HL-60 (cell line): ENCODE measurements around the gene PTPRG.
"Not testable (repeated sequence)": the region's sequence is repeated elsewhere in the genome, so short reads cannot be mapped to it uniquely, and the experiment has no call there.

Experiments used
- DNase-seq, 2 experiments: peaks; one replicate each; pipeline ENCODE4 v3.0.0-alpha.2; 2010 to 2020; ENCODE audit warnings: low read depth in 1 of 2, low spot score in 1 of 2
- H3K27ac ChIP-seq: fragments of 250-450 bp; sonication (Bioruptor Pico); replicated peaks from 2 replicates; pipeline ENCODE4 v1.5.1; 2020; ENCODE audit warnings: mild to moderate bottlenecking, moderate library complexity
- H3K27me3 ChIP-seq: fragments of 250-450 bp; sonication (Bioruptor Pico); 2 replicates; pipeline ENCODE4 v1.5.1; 2021; ENCODE audit warnings: mild to moderate bottlenecking, moderate library complexity; ENCODE audit not compliant: insufficient read depth, poor library complexity, severe bottlenecking
- H3K4me3 ChIP-seq: replicated peaks from 2 replicates; pipeline ENCODE4 v1.5.1; 2011; ENCODE audit warnings: mild to moderate bottlenecking, control low read depth, low read length; ENCODE audit not compliant: insufficient read depth
- CTCF ChIP-seq: IDR thresholded peaks from one replicate; pipeline ENCODE4 v1.5.1; 2011; ENCODE audit warnings: low read length, control low read depth, inconsistent platforms; ENCODE audit not compliant: insufficient read depth
- GABPA ChIP-seq: IDR thresholded peaks from 2 replicates; pipeline ENCODE4 v1.6.1; 2012; ENCODE audit warnings: low read depth
- POLR2AphosphoS5 ChIP-seq: IDR thresholded peaks from 2 replicates; pipeline ENCODE4 v1.6.1; 2012; ENCODE audit warnings: low read depth
- REST ChIP-seq: IDR thresholded peaks from 2 replicates; pipeline ENCODE4 v1.6.1; 2012; ENCODE audit warnings: low read depth; ENCODE audit not compliant: insufficient replicate concordance
- SPI1 ChIP-seq: IDR thresholded peaks from 2 replicates; pipeline ENCODE4 v1.6.1; 2012; ENCODE audit warnings: low read depth, mild to moderate bottlenecking, borderline replicate concordance

The PTPRG gene

GRCh38 chr3:61813636-61814035 is 252.3 kb downstream of the PTPRG start:
- H3K27me3 ChIP-seq: no peaks in the 10 kb centered on the region

GRCh38 chr3:61814674-61815073 is 253.3 kb downstream of the PTPRG start:
- H3K27me3 ChIP-seq: no peaks in the 10 kb centered on the region
- H3K27ac ChIP-seq: no peak overlapping the region
- no peak overlapping the region for H3K4me3 ChIP-seq
- TF ChIP-seq POLR2AphosphoS5 (no peak), SPI1 (no peak), REST (no peak), CTCF (no peak), GABPA (no peak)
- DNase-seq: no peak

More at GRCh38 chr3:61813636-61814035, 252.3 kb downstream of the PTPRG start:
- TF ChIP-seq CTCF (no peak), REST (no peak), SPI1 (no peak), GABPA (no peak), POLR2AphosphoS5 (no peak)
- Histone ChIP-seq H3K4me3 (no peak overlapping the region), H3K27ac (no peak overlapping the region)
- DNase-seq: no peak

- not testable (repeated sequence) for H3K4me3 ChIP-seq, H3K27me3 ChIP-seq, DNase-seq, H3K27ac ChIP-seq
Observed at GRCh38 chr3:61816304-61816703, 254.9 kb downstream of the PTPRG start.

- DNase-seq: no peak
- Histone ChIP-seq H3K27ac (no peak overlapping the region), H3K27me3 (no peaks in the 10 kb centered on the region), H3K4me3 (no peak overlapping the region)
- TF ChIP-seq SPI1 (no peak), CTCF (no peak), GABPA (no peak), POLR2AphosphoS5 (no peak), REST (no peak)
Observed at GRCh38 chr3:61819861-61820260, 258.5 kb downstream of the PTPRG start.
